Spleen (tissue), 3 donors: Measurements from ENCODE around the gene GRM5.
"Not testable (repeated sequence)": the region's sequence is repeated elsewhere in the genome, so short reads cannot be mapped to it uniquely, and the experiment has no call there.

Source experiments
- POLR2A ChIP-seq, 3 donors: fragments of 450-650 bp; IDR thresholded peaks; one replicate each; pipeline ENCODE4 v1.5.1; 2017; ENCODE audit warnings: antibody characterized with exemption in 3 of 3, mild to moderate bottlenecking in 1 of 3
- POLR2AphosphoS5 ChIP-seq, 3 donors: sonication (generic); formaldehyde crosslinking; IDR thresholded peaks; one replicate each; pipeline ENCODE4 v1.5.1; 2017; ENCODE audit warnings: antibody characterized with exemption in 3 of 3

DNA sequence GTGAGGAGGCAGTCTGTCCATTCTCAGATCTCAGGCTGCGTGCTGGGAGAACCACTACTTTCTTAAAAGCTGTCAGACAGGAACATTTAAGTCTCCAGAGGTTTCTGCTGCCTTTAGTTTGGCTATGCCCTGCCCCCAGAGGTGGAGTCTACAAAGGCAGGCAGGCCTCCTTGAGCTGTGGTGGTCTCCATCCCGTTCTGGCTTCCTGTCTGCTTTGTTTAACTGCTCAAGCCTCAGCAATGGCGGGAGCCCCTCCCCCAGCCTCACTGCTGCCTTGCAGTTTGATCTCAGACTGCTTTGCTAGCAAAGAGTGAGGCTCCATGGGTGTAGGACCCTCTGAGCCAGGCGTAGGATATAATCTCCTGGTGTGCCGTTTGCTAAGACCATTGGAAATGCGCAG is 602.5 kb downstream of the GRM5 start:
- TF ChIP-seq POLR2A, POLR2AphosphoS5 (IDR thresholded peaks at IDR 0.05): not testable (repeated sequence)
